ENCODE data around the gene NAA10.

Gene NAA10

DNA sequence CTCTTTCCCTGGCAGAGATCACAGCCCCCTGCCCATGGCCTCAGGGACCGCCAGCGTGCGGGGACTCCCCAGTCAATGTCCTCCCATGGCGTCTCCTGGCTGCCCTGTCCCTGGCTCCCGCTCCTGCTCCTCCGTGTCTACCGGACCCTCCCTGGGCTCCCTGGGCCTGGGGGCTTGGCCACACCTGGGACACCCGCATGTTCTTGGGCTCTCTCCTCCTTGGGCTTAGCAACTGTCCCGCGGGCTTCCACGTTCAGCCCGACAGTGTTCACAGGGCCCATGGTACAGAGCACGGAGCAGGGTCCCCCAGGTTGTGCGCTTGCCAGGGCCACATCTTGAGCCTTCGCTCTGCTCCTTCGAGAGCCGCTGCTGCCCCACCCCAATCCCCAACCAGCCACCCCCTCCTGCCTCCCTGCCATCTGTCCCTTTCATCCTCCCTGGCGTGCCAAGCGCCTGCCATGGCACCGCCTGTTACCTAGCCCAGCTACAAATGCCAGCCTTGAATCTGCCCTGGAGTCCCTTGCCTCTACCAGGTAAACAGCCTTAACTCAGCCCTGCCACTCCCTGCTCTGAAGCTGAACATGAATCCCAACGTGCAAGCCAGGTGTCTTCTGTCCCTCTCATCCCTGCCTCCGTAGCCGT, 26.5 kb downstream of the NAA10 start:
- DNase-seq (ENCODE audit: low read depth) = no peak

DNA sequence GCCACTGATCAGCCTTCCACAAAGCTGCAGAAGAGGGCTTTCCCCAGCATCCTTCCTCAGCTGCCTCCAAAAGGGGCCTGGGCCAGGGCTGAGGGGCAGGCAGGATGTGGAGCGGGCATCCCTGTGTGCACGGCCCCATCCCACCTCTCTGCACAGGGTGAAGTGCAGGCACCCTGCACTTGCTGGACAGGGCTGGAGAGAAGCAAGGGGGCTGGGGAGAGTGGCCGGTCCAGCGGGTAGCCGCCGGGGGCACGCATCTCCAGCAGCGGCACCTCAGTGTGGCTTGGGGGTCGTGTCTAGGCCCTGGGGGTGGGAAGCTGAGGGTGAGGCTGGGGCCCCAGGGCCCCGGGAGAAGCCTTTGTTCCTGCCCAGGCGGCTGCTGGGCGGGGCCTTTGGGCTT, 27.4 kb downstream of the NAA10 start:
- DNase-seq (ENCODE audit: low read depth) = no peak

DNA sequence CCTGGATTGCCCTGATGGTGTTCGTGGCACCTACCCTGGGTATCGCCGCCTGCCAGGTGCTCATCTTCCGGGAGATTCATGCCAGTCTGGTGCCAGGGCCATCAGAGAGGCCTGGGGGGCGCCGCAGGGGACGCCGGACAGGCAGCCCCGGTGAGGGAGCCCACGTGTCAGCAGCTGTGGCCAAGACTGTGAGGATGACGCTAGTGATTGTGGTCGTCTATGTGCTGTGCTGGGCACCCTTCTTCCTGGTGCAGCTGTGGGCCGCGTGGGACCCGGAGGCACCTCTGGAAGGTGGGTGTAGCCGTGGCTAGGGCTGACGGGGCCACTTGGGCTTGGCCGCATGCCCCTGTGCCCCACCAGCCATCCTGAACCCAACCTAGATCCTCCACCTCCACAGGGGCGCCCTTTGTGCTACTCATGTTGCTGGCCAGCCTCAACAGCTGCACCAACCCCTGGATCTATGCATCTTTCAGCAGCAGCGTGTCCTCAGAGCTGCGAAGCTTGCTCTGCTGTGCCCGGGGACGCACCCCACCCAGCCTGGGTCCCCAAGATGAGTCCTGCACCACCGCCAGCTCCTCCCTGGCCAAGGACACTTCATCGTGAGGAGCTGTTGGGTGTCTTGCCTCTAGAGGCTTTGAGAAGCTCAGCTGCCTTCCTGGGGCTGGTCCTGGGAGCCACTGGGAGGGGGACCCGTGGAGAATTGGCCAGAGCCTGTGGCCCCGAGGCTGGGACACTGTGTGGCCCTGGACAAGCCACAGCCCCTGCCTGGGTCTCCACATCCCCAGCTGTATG, 28.5 kb downstream of the NAA10 start:
- no peak for DNase-seq (ENCODE audit: low read depth)

DNA sequence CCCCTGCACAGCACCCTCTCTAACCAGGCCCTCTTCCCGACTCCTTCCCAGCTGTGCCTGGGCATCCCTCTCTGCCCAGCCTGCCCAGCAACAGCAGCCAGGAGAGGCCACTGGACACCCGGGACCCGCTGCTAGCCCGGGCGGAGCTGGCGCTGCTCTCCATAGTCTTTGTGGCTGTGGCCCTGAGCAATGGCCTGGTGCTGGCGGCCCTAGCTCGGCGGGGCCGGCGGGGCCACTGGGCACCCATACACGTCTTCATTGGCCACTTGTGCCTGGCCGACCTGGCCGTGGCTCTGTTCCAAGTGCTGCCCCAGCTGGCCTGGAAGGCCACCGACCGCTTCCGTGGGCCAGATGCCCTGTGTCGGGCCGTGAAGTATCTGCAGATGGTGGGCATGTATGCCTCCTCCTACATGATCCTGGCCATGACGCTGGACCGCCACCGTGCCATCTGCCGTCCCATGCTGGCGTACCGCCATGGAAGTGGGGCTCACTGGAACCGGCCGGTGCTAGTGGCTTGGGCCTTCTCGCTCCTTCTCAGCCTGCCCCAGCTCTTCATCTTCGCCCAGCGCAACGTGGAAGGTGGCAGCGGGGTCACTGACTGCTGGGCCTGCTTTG, 29.2 kb downstream of the NAA10 start:
- no peak for DNase-seq (ENCODE audit: low read depth)

DNA sequence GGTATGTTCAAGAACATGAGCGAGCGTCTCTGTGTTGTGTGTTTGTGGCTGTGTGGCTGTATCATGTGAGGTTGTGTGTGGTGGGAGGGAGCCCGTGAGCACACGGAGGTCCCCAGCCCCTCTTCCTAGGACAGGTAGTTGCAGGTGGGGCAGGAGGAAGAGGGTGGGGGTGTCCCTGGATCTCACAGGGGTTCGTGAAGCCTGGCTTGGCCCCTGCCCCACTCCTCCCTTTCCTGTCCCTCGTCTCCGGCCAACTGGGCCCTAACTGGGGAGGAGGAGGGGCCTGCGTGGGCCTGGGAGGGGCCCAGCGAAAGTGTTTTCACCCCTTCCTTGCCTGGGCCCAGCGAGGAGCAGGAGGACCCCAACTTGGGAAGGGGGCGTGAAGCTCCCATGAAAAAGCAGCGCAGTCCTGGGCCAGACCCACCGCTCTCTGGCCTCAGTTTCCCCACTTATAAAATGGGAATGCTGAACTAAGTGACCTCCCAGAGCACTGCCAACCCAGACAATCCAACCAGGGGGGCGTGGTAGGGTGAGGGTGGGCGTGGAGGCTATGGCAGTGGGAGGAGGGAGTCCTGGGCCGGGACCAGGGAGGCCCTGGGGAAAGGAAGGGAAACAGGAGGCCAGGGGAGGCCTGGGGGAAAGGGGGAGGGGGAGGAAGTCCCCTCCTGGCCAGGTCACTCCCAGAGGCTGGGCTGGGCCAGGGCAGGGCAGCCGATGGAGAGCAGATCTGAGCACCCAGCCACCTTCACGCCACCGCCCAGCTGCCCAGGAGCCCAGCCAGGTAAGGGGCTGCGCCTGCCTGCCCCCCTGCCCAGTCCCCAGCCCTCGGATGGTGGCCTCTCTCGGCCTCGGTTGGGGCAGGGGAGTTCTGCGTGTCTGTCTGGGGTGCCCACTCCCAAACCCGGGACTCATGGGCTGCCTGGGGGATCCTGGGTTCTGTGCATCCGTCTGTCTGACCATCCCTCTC, 30.6 kb downstream of the NAA10 start, which contains the start of gene AVPR2:
Gene AVPR2 (plus strand): TSS at position 683 of the 967 bp plus-strand sequence. CDS start 473 bp downstream, outside the sequence.
- DNase-seq (ENCODE audit: low read depth) = no peak

DNA sequence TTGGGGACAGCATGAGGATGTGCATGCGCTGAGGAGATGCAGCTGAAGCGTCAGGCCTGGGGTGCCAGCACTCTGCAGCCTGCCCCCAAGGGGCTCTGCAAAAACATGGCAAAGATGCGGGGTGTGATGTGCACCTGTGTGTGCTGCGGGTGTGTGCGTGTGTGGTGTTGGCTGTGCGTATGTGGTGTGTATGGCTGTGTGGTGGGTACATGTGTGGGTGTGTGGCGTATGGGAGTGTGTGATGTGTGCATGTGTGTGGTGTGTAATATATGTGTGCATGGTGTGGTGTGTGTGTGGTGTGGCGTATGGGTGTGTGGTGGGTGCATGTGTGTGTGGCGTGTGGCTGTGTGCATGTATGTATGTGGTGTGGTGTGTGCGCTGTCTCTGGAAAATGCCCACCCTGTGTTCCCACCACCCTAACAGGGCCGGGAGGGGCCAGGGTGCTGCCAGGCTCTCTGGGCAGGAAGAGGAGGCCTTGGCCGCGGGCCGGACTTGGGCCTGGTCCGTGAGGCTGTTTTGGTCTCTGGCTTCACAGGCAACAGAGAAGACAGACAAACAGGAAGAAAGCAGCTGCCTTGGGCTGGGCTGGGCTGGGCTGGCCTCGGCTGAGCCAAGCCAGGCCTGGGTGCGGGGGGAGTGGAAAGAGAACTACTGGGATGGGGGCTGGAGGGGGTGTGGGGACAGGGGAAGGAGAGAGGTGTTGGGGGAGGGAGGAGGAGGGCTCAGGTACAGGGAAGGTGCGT, 31.4 kb downstream of the NAA10 start:
- DNase-seq (ENCODE audit: low read depth) = no peak

DNA sequence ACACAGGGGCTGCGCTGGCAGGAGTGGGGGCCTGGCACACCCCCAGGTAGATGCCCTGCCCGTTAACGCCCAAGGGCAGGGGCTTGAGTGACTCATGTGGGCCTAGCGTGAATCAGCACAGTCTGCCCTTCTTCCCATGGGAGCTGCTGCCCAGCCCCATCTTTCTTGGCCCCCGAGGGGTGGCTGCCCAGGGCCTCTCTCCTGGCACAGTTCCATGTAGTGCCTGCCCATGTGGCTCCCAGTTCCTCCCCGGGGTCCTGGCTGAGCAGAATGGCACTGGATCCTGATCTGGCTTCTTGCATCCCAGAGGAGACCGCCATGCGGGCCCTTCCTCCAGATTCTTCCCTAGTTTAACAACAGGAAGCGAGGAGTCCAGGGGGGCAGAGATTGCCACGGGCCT, 32.5 kb downstream of the NAA10 start:
- no peak for DNase-seq (ENCODE audit: low read depth)

DNA sequence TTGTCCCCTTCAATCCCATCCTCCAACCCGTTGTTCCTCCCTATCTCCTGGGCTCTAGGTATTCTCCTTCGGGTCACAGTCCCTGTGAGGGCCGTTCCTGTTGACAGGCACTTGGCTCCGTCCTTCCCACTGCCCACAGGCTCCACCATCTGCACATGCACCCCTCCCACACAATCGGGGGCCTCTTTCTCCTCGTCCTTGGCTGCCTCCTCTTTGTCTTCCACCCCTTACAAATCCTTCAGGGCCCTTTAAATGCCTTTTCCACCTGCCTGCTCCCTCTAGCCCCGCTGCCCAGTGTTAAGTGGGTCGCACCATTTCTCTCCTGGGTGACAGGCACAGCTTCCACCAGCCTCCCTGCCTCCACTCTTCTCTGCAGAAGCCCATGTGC, 33.1 kb downstream of the NAA10 start:
- no peak for DNase-seq (ENCODE audit: low read depth)

DNA sequence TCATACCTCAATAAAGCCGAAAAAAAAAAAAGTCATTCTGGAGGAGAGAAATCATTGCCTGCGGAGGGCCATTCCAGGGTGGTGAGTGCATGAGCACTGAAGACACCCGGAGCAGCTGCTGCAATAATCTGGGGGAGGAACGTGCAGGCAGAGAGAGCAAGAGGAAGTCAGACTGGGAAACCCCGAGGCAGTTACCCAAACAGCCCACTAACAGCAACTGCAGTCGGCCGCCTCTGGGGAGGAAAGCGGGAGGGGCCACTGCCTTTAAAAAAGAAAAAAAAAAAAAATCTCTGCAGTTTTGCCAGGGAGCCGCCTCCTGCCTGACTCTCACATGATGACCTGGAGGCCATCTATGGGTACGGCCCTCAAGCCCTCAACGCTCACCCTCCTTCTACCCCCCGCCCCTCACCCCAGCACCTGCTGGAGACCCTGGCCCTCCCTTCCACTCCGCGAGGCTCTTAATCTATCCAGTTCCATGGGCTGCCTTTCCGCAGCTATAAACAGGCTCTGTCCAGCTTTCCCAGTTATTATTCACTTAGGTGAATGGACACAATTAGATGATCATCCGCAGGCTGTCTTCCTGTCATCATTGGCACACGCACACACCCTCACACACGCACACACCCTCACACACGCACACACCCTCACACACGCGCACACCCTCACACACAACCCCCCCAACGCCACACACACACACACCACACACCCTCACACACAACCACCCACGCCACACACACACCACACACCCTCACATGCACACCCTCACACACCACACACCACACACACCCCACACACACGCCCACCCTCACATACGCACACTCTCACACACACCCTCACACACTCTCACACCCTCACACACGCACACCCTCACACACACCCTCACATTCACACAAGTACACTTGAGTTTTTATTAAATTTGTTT, 33.7 kb downstream of the NAA10 start:
- no peak for DNase-seq (ENCODE audit: low read depth)

DNA sequence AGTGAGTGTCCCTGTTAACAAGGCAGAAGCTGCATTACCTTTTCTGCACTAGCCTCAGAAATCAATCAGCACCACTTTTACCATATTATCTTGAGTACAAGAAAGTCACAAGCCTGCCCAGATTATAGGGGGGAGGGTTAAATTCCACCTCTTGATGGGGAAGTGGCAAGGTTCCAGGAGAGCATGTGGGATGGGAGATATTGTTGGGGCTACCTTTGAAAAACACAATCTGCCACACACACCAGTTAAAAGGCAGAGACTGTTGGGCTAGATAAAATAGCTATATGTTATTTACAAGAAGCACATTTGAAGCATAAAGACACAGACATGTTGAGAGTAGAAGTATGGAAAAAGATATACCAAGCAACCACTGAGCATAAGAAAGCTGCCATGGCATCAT, 36.9 kb downstream of the NAA10 start:
- no peak for DNase-seq (ENCODE audit: low read depth)

DNA sequence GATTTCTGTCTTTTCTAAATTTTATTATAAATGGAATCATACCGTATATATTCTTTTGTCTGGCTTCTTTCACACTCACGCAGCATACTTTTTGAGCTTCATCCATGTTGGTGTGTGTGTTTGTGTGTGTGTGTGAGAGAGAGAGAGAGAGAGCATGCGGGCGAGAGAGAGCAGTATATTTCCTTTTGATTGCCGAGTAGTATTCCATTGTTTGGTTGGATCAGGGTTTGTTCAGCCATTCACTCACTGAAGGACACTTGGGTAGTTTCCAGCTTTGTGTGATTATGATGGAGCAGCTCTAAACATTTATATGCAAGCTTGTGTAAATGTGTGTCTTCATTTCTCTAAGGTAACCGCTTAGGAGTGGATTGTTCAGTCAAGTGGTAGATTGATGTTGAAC, 45.7 kb downstream of the NAA10 start:
- DNase-seq (ENCODE audit: low read depth) = no peak

DNA sequence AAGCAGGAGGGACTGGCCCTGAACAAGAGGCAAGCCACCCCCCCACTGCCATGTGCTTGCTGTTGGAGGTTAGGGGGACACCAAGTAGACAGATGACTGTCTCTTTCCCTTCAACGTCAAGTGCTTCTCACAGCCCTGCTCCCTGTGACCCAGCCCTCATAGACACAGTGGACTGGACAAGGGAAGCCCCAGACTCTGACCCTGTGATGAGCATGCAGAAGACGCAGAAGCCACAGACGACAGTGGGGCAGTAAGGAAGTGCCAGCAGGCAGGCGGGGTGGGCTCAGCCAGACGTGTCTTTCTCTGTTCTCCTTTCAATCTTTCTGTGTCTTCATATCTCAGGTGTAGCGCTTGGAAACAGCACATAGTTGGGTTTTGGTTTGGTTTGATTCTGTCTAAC, 46.5 kb downstream of the NAA10 start:
- no peak for DNase-seq (ENCODE audit: low read depth)

DNA sequence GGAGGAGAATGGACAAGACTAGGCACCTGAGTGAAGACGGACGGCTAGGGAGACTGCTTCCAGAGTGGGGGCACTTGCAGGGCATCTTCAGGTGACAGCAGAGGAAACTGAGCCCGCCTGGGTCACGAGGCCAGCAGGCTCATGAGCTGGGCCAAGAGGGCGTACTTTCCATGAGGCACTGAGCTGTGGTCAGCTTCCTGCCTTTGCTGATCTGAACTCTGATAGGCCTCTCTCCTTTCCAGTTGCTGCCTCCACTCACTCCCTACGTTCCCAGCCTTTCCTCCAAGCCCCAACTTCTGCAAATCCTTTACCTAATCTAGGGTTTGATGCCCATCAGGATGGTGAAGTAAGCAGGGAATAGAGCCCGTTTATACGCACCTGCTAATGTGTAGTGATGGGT, 47.5 kb downstream of the NAA10 start:
- no peak for DNase-seq (ENCODE audit: low read depth)

DNA sequence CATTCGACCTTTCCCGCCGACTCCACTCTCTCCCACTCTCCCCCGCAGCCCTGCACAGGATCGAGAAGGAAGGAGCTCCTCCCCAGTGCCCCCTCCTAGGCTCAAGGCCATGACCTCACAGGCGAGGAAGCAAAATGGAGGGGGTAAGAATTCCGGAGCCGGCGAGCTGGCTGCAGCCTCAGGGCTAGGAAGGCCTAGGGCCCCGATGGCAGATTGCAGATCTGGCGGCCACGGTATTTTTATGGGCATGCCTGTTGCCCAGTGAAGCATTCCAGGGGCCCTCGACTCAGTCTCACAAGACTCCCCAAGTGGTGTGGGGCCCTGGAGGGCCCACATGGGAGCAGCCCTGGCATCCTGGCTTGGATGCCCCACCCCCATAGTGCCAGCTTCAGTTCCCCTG, 47.9 kb downstream of the NAA10 start:
- no peak for DNase-seq (ENCODE audit: low read depth)

DNA sequence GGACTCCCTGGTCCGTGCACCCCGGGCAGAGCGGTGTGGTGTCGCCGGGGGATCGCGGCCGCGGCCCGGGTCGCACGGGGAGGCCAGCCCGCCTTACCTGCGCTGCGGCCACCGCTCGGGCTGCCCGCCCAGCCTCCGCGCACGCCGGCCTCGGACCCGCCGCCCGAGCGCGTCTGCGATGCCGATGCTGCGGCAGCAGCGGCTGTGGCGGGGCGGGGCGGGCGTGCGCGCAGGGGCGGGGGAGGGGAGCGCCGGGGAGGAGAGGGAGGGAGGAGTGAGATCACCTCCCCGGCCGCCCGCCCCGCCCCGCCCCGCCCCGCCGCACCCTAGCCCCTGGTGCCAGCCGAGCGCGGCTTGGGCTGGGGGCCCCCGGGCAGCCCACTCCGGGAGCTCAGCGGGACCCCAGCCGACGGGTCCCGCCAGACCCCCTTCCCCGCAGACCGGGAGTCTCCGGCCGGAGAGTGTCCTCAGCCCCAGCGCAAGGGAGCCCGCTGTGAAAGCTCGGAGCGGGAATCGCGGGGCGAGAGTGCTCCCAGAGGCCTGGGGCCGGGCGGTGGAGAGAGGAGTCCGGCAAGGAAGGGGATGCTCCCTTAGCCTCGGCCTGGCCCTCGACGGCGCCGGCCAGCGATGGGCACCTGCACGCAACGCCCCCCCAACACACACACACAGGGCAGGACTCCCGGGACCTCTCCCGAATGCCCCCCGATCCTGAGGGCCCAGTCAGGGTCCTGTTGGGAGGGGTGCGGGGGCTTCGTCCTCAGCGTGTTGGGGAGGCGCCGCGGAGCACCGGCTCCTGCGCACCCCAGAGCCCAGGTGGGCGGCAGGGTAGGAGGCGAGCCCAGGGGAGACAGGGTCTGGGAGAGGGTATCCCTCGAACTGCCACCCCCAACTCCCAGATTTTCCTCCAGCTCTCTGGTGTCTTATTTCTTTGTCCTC, 48.6 kb downstream of the NAA10 start, which contains the start of gene L1CAM:
Gene L1CAM (minus strand): TSS at position 206 of the 936 bp plus-strand sequence. CDS start 10,337 bp downstream, outside the sequence.
- no peak for DNase-seq (ENCODE audit: low read depth)

DNA sequence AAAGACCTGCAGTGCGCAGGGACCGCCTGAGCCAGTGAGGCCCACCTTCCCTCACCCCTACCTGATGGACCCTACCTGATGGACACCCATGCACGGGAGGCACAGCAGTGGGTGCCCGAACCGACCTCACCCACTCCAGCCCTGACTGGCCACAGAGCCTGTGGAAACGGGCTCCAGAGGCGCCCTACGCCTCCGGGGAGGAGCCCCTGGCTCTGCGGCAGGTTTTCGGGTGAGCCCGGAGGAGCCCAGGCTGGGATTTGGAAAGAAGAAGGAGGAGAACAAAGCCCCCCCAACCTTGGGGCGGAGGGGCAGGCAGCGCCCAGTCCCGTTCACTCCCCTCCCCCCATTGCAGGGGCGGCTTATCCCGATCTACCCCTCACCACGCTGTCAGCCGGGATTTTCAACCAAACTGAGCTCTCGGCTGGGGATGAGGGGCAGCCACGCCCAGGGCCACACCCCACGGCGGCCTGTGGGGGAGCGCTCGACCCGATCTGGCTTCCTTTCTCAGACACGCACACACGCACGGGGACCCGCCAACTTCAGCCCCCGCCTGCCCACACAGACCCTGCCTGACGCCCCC, 49.5 kb downstream of the NAA10 start:
- DNase-seq (ENCODE audit: low read depth) = no peak

DNA sequence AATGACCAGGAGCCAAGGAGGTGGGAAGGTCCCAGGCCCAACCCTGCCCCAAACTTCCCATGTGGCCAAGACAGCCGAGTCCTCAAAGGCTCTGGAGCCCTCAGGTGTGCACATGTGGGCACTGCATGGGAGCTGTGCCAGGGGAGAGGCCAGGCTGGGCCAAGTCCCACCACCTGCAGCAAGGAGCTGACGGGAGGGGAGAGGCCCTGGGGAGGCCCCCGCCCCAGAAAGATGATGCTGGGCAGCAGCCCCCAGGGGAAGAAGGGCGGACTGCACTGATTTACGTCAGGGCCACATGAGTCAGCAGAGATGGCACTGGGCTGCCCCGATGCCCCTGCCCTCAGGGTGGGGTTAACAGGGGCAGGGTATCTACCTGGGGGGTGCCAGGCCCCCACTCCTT, 50.2 kb downstream of the NAA10 start:
- DNase-seq (ENCODE audit: low read depth) = no peak

DNA sequence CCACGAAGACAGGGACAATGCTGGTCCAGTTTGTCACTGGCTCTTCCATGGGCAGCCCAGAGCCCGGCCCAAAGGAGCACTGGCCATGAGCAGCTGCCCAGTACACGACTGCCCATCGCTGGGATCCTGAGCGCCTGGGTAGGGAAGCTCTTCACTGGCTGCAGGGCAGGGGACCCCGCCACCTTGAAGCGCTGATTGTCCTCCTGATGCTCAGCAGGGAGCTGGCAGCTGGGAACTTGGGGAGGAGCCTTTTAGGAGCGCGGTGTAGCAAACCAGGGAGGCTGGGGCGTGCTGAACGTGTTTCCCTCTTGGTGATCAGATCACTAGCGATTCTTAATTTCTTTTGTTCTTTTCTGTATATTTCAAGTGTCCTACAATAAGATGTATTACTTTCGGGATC, 50.7 kb downstream of the NAA10 start:
- no peak for DNase-seq (ENCODE audit: low read depth)
